IMR-90 (cell line): ENCODE data around the gene ACER1. TPM values are rescaled to one million over a fixed set of nuclear protein-coding genes. Genes with fewer than 3 reads are reported as not detected.

Experiments
- ATAC-seq: fragments of 200-7000 bp; cut with Tn5 transposase; 2 replicates; pipeline ENCODE4 v1.9.1; 2020; ENCODE audit warnings: low read depth, mild to moderate bottlenecking, moderate library complexity
- BruUV-seq: library from RNA; stranded (reverse); fragments of 400-500 nt; replicated peaks from 2 replicates; lab custom pipeline; 2021; lab: Mats Ljungman, UMichigan
- CTCF ChIA-PET: fragments of 300-600 bp; formaldehyde crosslinking; extraction: SDS; loops from one replicate; lab custom pipeline; 2021; ENCODE audit warnings: antibody characterized with exemption; lab: Yijun Ruan, JAX
- POLR2A ChIA-PET: fragments of 300-600 bp; sonication (Branson Sonifier 250); formaldehyde crosslinking; loops from one replicate; lab custom pipeline; 2022; ENCODE audit warnings: antibody characterized with exemption; ENCODE audit not compliant: unreplicated experiment; lab: Charles Lee
- DNase-seq: peaks from one replicate; pipeline ENCODE4 v3.0.0; 2013
- H2AFZ ChIP-seq: replicated peaks from 2 replicates; pipeline ENCODE3; 2013; ENCODE audit warnings: low read length, mild to moderate bottlenecking; ENCODE audit not compliant: poor library complexity
- H2AK5ac ChIP-seq: 2 replicates; pipeline ENCODE4 v1.6.1; 2013; ENCODE audit warnings: low read depth, low read length, inconsistent platforms
- H2AK9ac ChIP-seq: replicated peaks from 2 replicates; pipeline ENCODE3; 2013; ENCODE audit warnings: mild to moderate bottlenecking, low read depth, low read length, moderate library complexity; ENCODE audit not compliant: poor library complexity
- H2BK120ac ChIP-seq: 2 replicates; pipeline ENCODE4 v1.6.1; 2013; ENCODE audit warnings: low read depth, low read length, inconsistent platforms
- H2BK15ac ChIP-seq: 3 replicates; pipeline ENCODE4 v1.6.1; 2013; ENCODE audit warnings: low read depth, low read length, inconsistent platforms
- H2BK20ac ChIP-seq: 2 replicates; pipeline ENCODE4 v1.6.1; 2013; ENCODE audit warnings: low read depth, mild to moderate bottlenecking, inconsistent platforms, low read length, moderate library complexity
- H2BK5ac ChIP-seq: 2 replicates; pipeline ENCODE4 v1.6.1; 2013; ENCODE audit warnings: mild to moderate bottlenecking, low read depth, low read length, inconsistent platforms; ENCODE audit not compliant: poor library complexity, severe bottlenecking
- H3K14ac ChIP-seq: replicated peaks from 2 replicates; pipeline ENCODE4 v1.6.1; 2013; ENCODE audit warnings: low read depth, low read length, inconsistent platforms
- H3K18ac ChIP-seq: 2 replicates; pipeline ENCODE4 v1.6.1; 2013; ENCODE audit warnings: low read depth, low read length, control low read depth
- H3K23ac ChIP-seq: 2 replicates; pipeline ENCODE4 v1.6.1; 2013; ENCODE audit warnings: low read depth, low read length, inconsistent platforms
- H3K27ac ChIP-seq: 2 replicates; pipeline ENCODE4 v1.5.1; 2013; ENCODE audit warnings: mild to moderate bottlenecking, control low read depth, low read length; ENCODE audit not compliant: insufficient read depth
- H3K27me3 ChIP-seq: 2 replicates; pipeline ENCODE4 v1.6.1; 2013; ENCODE audit warnings: low read length; ENCODE audit not compliant: control insufficient read depth, insufficient read depth
- H3K36me3 ChIP-seq: 2 replicates; pipeline ENCODE4 v1.6.1; 2013; ENCODE audit warnings: low read length, mixed read lengths; ENCODE audit not compliant: control insufficient read depth, insufficient read depth
- H3K4ac ChIP-seq: 2 replicates; pipeline ENCODE4 v1.6.1; 2013; ENCODE audit warnings: low read depth, low read length, inconsistent platforms
- H3K4me1 ChIP-seq: 2 replicates; pipeline ENCODE4 v1.6.1; 2013; ENCODE audit warnings: low read length, mixed read lengths; ENCODE audit not compliant: control insufficient read depth, insufficient read depth
- H3K4me2 ChIP-seq: 2 replicates; pipeline ENCODE4 v1.6.1; 2013; ENCODE audit warnings: low read depth, mild to moderate bottlenecking, control low read depth, low read length, moderate library complexity
- H3K4me3 ChIP-seq: 2 replicates; pipeline ENCODE4 v1.5.1; 2013; ENCODE audit warnings: low read depth, mild to moderate bottlenecking, control low read depth, low read length, moderate library complexity; ENCODE audit not compliant: insufficient read depth
- H3K56ac ChIP-seq: 2 replicates; pipeline ENCODE4 v1.6.1; 2013; ENCODE audit warnings: low read length, inconsistent platforms; ENCODE audit not compliant: insufficient read depth; ENCODE audit errors: extremely low read depth
- H3K79me1 ChIP-seq, 2 experiments: 2 replicates each; pipeline ENCODE4 v1.6.1; 2013; ENCODE audit warnings: low read length in 2 of 2, inconsistent platforms in 1 of 2, low read depth in 1 of 2
- H3K9ac ChIP-seq: 2 replicates; pipeline ENCODE4 v1.6.1; 2013; ENCODE audit warnings: low read depth, low read length, control low read depth
- H3K9me1 ChIP-seq: 2 replicates; pipeline ENCODE4 v1.6.1; 2013; ENCODE audit warnings: low read length, inconsistent platforms; ENCODE audit not compliant: insufficient read depth
- H3K9me3 ChIP-seq: 2 replicates; pipeline ENCODE4 v1.6.1; 2013; ENCODE audit warnings: low read length; ENCODE audit not compliant: control insufficient read depth, insufficient read depth
- H4K20me1 ChIP-seq: 2 replicates; pipeline ENCODE4 v1.6.1; 2013; ENCODE audit warnings: low read length, inconsistent platforms; ENCODE audit not compliant: insufficient read depth
- H4K5ac ChIP-seq: 2 replicates; pipeline ENCODE4 v1.6.1; 2013; ENCODE audit warnings: mild to moderate bottlenecking, low read depth, low read length, control low read depth
- H4K8ac ChIP-seq, 2 experiments: 2 replicates each; pipeline ENCODE4 v1.6.1; 2013; ENCODE audit warnings: low read depth in 2 of 2, low read length in 2 of 2, control low read depth in 1 of 2, inconsistent platforms in 1 of 2
- H4K91ac ChIP-seq: 2 replicates; pipeline ENCODE4 v1.6.1; 2013; ENCODE audit warnings: low read depth, low read length, inconsistent platforms; ENCODE audit not compliant: insufficient read depth
- BHLHE40 ChIP-seq: fragments of 150-350 bp; IDR thresholded peaks from 2 replicates; pipeline ENCODE4 v1.6.1; 2016; ENCODE audit warnings: mild to moderate bottlenecking, low read depth, low read length
- CEBPB ChIP-seq: IDR thresholded peaks from 2 replicates; pipeline ENCODE4 v1.6.1; 2012; ENCODE audit warnings: low read depth, low read length, improper control_type of control experiment
- CHD1 ChIP-seq: IDR thresholded peaks from 2 replicates; pipeline ENCODE4 v1.6.1; 2012; ENCODE audit warnings: low read depth, low read length, improper control_type of control experiment
- ELK1 ChIP-seq: fragments of 150-350 bp; IDR thresholded peaks from 2 replicates; pipeline ENCODE4 v1.6.1; 2016; ENCODE audit warnings: low read depth, mild to moderate bottlenecking, low read length, moderate library complexity, borderline replicate concordance
- FOS ChIP-seq: fragments of 150-350 bp; IDR thresholded peaks from 2 replicates; pipeline ENCODE4 v1.6.1; 2016; ENCODE audit warnings: low read depth, low read length
- MAFK ChIP-seq: IDR thresholded peaks from 2 replicates; pipeline ENCODE4 v1.6.1; 2012; ENCODE audit warnings: low read depth, low read length, improper control_type of control experiment
- MAZ ChIP-seq: IDR thresholded peaks from 2 replicates; pipeline ENCODE4 v1.6.1; 2012; ENCODE audit warnings: low read depth, mild to moderate bottlenecking, low read length, improper control_type of control experiment, moderate library complexity, borderline replicate concordance
- NFE2L2 ChIP-seq: fragments of 150-350 bp; IDR thresholded peaks from 2 replicates; pipeline ENCODE4 v1.6.1; 2016; ENCODE audit warnings: low read depth, mild to moderate bottlenecking, low read length
- POLR2A ChIP-seq: IDR thresholded peaks from 2 replicates; pipeline ENCODE4 v1.6.1; 2012; ENCODE audit warnings: mild to moderate bottlenecking, low read depth, low read length
- RAD21 ChIP-seq: IDR thresholded peaks from 2 replicates; pipeline ENCODE4 v1.6.1; 2012; ENCODE audit warnings: low read length, improper control_type of control experiment
- RCOR1 ChIP-seq: IDR thresholded peaks from 2 replicates; pipeline ENCODE4 v1.6.1; 2012; ENCODE audit warnings: mild to moderate bottlenecking, low read length, improper control_type of control experiment; ENCODE audit not compliant: insufficient replicate concordance
- RFX5 ChIP-seq: IDR thresholded peaks from 2 replicates; pipeline ENCODE4 v1.8.0; 2012; ENCODE audit warnings: low read depth, mild to moderate bottlenecking, low read length, moderate library complexity
- SMC3 ChIP-seq: fragments of 150-350 bp; IDR thresholded peaks from 2 replicates; pipeline ENCODE4 v1.6.1; 2016; ENCODE audit warnings: low read depth, mild to moderate bottlenecking, antibody characterized with exemption, low read length, moderate library complexity
- USF2 ChIP-seq: fragments of 150-350 bp; IDR thresholded peaks from 2 replicates; pipeline ENCODE4 v1.6.1; 2017; ENCODE audit warnings: mild to moderate bottlenecking, antibody characterized with exemption, low read length, low read depth
- WGBS, 2 experiments: methylation state at CpG; one replicate each; pipeline versions ENCODE4 v1.1.5 to v1.1.7; 2013; ENCODE audit warnings: missing lambda C conversion rate in 2 of 2; ENCODE audit not compliant: insufficient read length in 1 of 2; ENCODE audit errors: extremely low coverage in 2 of 2; 5-methylcytosine and 5-hydroxymethylcytosine counted together
- dilution Hi-C: fragments of 300-500 bp; cut with HindIII; formaldehyde crosslinking; loops from one replicate; pipeline ENCODE4 v1.14.3; 2018; ENCODE audit warnings: low sequenced_read_pairs; ENCODE audit not compliant: unreplicated experiment
- in situ Hi-C: fragments of 300-500 bp; cut with MboI; formaldehyde crosslinking; loops from 3 replicates; pipeline ENCODE4 v1.14.3; 2019; ENCODE audit warnings: low sequenced_read_pairs, inconsistent platforms, mixed read lengths
- intact Hi-C: fragments of 100-400 bp; cut with micrococcal nuclease; formaldehyde crosslinking; loops from 2 replicates; pipeline ENCODE4 v1.10.0; 2022
- polyA plus RNA-seq, 3 experiments: library from polyadenylated mRNA; depleted of rRNA; stranded (reverse); fragments of >200 nt; gene quantifications; 2 replicates each; pipeline ENCODE4 v1.2.3, GENCODE V29; 2012; ENCODE audit warnings: low replicate concordance in 1 of 3
- total RNA-seq: library from RNA; depleted of rRNA; stranded (reverse); fragments of >200 nt; gene quantifications from 2 replicates; pipeline ENCODE4 v1.2.3, GENCODE V29; 2012
- TF ChIP-seq, protein P1 (sequence below): conservative IDR thresholded peaks from 2 replicates; pipeline ENCODE4 v1.5.1; 2012; ENCODE audit warnings: mild to moderate bottlenecking, low read depth, low read length, improper control_type of control experiment

Gene ACER1
- total and polyA plus RNA-seq, 2 of the 4 experiments (the other 2 are of a cell fraction), result not detected

- ATAC-seq (no peak), DNase-seq (no peak)
- H3K36me3 ChIP-seq, result peaks cover 19% of the 10 kb centered on the region
- TF ChIP-seq, protein P1, sequence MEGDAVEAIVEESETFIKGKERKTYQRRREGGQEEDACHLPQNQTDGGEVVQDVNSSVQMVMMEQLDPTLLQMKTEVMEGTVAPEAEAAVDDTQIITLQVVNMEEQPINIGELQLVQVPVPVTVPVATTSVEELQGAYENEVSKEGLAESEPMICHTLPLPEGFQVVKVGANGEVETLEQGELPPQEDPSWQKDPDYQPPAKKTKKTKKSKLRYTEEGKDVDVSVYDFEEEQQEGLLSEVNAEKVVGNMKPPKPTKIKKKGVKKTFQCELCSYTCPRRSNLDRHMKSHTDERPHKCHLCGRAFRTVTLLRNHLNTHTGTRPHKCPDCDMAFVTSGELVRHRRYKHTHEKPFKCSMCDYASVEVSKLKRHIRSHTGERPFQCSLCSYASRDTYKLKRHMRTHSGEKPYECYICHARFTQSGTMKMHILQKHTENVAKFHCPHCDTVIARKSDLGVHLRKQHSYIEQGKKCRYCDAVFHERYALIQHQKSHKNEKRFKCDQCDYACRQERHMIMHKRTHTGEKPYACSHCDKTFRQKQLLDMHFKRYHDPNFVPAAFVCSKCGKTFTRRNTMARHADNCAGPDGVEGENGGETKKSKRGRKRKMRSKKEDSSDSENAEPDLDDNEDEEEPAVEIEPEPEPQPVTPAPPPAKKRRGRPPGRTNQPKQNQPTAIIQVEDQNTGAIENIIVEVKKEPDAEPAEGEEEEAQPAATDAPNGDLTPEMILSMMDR, result no peak
- no peak for TF ChIP-seq FOS
- no peak for TF ChIP-seq RCOR1
- TF ChIP-seq CEBPB, result no peak
- TF ChIP-seq RFX5, result no peak
- TF ChIP-seq BHLHE40, result no peak
- no peak for TF ChIP-seq RAD21
- no peak for TF ChIP-seq CHD1
- no peak for TF ChIP-seq USF2
- TF ChIP-seq MAZ, result no peak
- TF ChIP-seq NFE2L2, result no peak
- TF ChIP-seq SMC3, result no peak
- no peak for TF ChIP-seq ELK1
- TF ChIP-seq MAFK, result no peak
- no peak for TF ChIP-seq POLR2A
- H4K20me1 ChIP-seq, result no peaks in the 10 kb centered on the region
- peak overlapping the region; percentile 73 for H3K4me3 ChIP-seq
- peak overlapping the region; percentile 57 for H2BK120ac ChIP-seq
- H4K8ac ChIP-seq, result peak overlapping the region; percentile 68 to 79
- peak overlapping the region; percentile 87 for H3K14ac ChIP-seq
- intact Hi-C loops (no loop called here), in situ Hi-C loops (no loop called here), dilution Hi-C loops (no loop called here)
- no peak overlapping the region for H2BK15ac ChIP-seq
- POLR2A ChIA-PET, result interaction anchor here (2.2 kb wide), 1 partner anchor 11 kb away, joined by 8 read pairs; the partner anchor contains the start of gene ALKBH7
- BruUV-seq, result no TSS peak
- H2AFZ ChIP-seq, result peak overlapping the region; percentile 99
- H3K27ac ChIP-seq, result peak overlapping the region; percentile 77
- peak overlapping the region; percentile 97 for H3K4me2 ChIP-seq
- CTCF ChIA-PET, result no interaction called here
- H3K4me1 ChIP-seq, result peaks cover 5% of the 10 kb centered on the region
- H2BK20ac ChIP-seq, result no peak overlapping the region
- H2AK9ac ChIP-seq, result peak overlapping the region; percentile 98
- peak overlapping the region; percentile 75 for H2BK5ac ChIP-seq
- peak overlapping the region; percentile 88 for H3K9ac ChIP-seq
- H4K5ac ChIP-seq, result peak overlapping the region; percentile 78
- H3K18ac ChIP-seq, result no peak overlapping the region; the same call in 1 of the 2 replicates
- H2AK5ac ChIP-seq, result peak overlapping the region; percentile 90
- 0% methylated on average over 3 of the region's 7 CpGs; no CpG with 5 or more reads in 1 of the 2 experiments for WGBS, 2 experiments
- H3K56ac ChIP-seq, result peak overlapping the region; percentile 64; the same call in 1 of the 2 replicates
- H3K23ac ChIP-seq, result peak overlapping the region; percentile 96
- no peaks in the 10 kb centered on the region for H3K9me3 ChIP-seq
- H3K27me3 ChIP-seq, result no peaks in the 10 kb centered on the region
- peaks cover 16 to 34% of the 10 kb centered on the region in 2 experiments for H3K79me1 ChIP-seq
- H3K4ac ChIP-seq, result peak overlapping the region; percentile 81
- H4K91ac ChIP-seq, result peak overlapping the region; percentile 58
- no peaks in the 10 kb centered on the region for H3K9me1 ChIP-seq
These were observed 28.6 kb upstream of the ACER1 start for GRCh38 chr19:6362027-6362350.
